HG03025 (cell line): ENCODE results near the gene C3orf20.

Experiments used
- ATAC-seq: cut with Tn5 transposase; IDR thresholded peaks from one replicate; pipeline ENCODE4 v1.9.1; 2021; ENCODE audit warnings: mild to moderate bottlenecking, moderate library complexity; ENCODE audit not compliant: unreplicated experiment, low FRiP score

C3orf20 gene

DNA sequence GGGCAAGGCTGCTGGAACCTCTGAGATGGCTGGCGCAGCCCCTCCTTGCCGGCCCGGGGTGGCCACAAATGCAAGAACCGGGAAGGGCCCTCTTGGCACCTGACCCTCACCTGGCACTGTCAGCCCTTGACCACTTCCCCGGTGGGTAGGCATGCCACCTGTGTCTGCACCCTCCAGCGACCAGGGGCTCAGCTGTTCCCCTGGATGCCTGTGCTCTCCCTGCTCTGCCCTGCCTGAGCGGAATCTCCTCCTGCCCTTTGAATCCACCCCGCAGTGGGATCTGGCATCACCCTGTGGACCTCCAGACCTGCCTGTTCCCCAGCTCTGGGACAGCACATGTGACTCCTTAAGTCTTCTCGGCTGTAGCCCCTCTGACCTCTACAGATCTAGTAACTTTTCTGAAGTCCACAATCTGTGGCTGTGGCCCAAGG, 117.8 kb downstream of the C3orf20 start:
- no peak for ATAC-seq

DNA sequence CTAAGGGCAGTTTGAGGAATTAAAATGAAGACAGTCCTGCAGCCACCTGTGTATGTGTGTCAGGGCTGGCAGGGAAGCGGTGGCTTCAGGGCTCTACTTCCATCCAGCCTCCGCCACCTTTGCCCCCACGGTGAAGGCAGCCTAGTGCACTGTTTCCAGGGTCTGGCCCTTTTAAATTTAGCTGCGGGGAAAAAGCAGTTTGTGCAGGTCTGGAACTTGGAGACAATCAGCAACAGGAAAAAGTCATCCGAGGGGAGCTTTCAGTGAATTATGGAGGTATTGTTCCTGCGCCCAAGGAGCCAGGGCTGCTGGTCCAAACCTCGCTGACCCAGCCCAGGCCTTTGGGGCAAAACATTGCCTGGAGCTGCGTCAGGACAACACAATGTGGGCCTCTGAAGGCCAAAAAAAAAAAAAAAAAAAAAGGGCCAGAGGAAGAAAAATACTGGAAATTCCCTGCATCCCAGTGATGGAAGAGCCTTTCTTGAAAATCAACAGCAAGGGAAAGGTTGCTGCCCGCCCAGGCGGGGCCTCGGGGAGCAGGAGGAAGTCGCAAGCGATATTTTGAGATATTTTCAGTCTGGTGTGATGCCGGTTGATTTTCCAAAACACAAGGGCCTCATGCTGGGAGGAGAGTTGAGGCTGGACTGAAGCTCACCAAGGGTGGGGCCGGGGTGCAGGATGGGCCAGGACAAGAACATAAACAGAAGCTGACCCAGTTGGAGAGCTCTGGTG, 118.4 kb downstream of the C3orf20 start:
- no peak for ATAC-seq

DNA sequence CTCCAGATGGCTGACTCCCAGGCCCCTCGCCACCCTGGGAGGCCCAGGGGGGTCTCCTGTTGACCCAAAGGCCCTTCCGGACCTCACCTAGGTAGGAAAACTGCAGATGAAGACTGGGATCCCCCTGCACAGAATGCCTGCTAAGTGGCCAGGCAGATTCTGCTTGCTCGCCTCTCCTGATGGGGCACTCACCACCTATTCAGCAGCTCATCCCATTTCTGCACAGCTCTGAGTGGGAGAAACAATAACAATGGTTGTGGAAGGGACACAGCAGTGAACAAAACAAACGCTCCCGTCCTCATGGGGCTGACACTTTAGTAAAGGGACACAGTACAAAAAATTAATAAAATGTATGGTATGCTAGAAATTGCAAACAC, 118.9 kb downstream of the C3orf20 start:
- no peak for ATAC-seq

DNA sequence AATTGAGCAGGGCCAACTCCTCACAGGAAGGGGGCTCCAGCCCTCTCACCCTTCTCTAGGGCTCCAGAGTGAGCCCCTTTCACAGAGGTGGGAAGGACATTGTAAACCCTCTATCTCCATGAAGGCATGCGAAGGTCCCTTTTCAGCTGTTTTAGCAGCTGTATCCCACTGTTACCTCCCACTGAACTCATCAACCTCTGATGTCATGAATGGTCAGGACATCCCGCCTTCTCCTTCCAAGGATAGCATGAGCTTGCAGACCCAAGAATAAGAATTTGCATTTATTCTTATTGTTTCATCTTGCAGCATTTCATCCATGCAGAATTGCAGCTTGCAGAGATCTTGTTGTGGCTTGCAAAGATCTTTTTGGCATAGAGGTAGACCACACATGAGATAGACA, 119.5 kb downstream of the C3orf20 start:
- no peak for ATAC-seq

DNA sequence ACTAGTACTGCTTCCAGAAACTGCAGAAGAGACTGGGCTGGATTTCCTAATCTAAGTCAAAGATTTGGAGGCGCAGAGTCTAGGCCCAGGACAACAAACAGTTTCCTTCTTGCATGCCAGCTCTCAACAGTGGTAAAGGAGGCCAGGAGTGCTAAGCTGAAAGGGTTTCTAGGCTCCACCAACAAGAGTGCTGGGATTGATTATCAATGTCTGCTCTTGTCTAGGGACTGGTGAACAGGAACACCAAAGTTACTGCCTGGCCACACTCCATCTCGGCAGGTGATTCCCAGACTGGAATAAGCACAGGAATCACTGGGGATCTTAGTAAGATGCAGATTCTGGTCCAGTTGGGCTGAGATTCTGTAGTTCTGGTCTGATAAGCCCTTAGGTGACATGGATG, 121.1 kb downstream of the C3orf20 start:
- no peak for ATAC-seq

DNA sequence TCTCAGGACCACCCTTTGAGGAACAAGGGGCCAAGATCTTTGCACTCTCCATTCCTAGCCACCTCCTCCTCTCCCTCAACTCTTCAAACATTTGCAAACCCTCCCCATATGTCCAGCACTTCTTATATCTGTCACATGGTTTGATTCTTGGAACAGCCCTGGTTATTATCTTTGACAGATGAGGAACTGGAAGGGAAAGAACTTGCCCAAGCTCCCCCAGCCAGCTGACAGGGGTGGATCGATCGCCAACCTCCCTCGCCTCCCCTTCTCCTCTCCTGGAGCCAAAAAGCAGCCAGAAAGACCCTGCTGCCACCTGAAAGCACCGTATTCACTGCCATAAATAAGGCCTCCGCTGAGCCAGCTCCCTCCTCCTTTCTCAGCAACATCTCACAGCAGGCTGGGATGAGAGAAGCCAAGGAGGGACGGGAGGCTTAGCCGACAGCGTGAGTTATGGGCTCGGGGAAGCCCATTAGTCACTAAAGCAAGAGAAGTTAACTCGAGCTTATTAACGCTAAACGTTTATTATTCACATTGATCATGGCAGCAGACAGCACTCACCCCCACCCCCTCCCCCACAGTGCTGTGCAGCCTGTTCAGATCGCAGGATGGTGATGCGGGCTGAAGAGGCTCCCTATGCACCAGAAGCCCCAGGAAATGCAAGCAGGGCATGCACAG, 121.6 kb downstream of the C3orf20 start:
- no peak for ATAC-seq

DNA sequence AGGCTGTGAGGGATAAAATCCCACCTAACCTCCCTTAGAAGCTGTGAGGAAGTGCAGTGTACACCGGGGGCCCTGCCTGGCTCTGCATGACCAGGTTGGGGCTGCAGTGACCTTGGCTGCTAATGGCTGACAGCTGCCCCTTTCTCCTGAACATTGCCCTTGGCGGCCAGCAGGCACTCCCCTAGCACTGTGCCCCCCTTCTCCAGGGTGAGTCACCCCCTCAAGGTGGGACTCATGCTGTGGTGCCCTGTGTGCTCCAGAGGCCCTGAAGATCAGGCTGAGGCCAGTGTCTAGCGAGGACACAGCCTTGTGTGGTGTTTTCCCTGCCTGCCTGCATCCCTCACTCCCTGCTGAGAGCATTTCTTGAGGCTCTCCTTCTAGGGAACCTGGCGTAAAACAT, 122.8 kb downstream of the C3orf20 start:
- no peak for ATAC-seq

DNA sequence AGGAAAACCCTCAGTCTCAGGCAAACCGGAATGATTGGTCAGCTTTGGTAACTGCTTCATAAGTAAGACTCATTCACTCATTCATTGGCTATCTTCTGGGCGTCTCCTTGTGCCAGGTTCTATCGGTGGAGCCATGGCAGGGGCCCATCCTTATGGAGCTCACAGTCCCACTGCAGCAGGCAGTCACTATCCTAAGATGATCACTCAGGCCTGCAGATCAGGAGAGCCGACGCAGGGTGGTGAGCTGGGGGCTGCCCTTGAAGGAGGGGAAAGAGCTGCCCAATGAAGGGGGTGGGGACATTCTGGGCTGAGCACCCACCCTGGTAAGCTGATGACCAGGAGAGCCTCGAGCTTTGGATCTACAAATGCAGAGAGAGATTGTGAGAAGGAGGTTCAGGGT, 123.3 kb downstream of the C3orf20 start:
- no peak for ATAC-seq

DNA sequence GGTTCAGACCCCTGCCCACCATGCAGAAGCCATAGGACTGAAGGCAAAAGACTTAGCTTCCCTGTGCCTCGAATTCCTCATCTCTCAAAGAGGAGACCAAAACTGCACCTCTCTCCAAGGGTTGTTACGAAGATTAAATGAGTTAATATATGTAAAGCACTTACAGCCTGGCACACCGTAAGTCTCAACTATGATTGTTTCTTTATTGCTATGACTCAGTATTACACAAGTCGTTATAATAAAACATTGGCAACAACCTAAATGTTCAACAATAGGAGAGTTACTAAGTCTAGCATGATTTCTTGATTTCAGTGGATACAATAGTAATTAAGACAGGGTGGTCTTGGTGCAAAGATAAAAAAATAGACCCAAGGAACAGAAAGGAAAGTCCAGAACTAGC, 124.2 kb downstream of the C3orf20 start:
- no peak for ATAC-seq

DNA sequence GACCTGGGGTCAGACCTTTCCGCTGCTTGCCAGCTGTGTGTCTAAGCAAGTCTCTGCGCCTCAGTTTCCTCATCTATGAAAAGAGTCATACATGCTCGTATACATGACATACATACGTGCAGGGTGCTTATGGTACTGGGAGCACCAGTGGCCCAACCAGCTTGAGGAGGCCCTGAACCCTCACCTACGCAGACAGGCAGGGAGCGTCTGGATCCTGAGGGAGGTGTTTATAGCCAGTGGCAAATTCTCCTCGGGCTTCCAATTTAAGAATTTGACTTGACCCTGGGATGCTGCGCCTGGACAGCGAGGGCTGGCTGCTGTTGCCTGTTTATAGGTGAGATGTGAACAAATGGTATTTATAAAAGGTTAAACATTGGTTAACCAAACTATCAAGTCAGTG, 126.1 kb downstream of the C3orf20 start:
- ATAC-seq: no peak

DNA sequence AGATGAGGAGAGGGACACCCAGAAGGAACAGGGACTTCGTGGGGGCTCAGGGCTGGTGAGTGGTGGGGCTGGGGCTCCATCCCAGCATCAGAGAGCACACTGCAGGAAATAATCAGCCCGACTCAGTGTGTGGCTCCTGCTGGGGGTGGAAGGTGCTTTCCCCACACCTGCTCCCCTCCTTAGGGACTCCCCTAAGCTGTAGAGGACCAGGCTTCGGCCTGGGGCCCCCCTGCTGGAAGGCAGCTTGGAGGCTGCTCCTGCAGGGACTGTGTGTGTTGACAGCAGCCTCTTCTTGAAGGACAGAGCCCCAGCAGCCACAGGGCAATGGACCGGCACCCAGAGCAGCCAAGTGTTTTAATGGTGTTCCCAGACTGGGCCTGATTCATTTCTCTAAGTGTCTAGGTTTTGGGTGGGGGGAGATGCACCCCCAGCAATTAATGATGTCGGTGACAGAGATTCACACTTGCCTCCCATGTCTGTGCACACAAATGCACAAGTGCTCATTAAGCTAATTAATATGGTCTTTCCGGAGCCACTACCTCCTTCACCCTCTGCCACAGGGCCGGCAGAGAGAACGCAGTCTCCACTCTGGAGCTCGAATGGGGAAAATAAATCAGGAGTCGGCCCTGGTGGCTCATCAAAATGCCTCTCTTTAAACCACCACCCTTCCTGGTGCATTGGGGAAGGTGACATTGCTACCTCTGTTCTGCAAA, 126.9 kb downstream of the C3orf20 start:
- no peak for ATAC-seq

DNA sequence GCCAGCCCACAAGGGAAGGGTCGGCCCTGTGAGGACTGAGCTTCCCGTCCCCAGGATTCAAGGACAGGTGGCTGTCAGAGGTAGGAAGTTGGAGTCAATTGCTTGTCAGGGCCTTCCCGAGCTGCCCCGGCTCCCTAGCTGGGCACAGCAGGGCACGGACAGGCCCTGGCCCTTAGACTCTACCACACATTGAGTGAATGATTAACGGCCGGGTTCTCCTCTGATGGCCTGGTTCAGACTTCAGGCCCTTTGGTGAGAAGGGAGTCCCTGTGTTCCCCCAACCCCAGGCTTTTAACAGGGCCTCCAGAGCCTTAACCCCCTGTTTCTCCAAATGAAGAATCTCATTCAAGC, 127.4 kb downstream of the C3orf20 start:
- ATAC-seq: no peak

DNA sequence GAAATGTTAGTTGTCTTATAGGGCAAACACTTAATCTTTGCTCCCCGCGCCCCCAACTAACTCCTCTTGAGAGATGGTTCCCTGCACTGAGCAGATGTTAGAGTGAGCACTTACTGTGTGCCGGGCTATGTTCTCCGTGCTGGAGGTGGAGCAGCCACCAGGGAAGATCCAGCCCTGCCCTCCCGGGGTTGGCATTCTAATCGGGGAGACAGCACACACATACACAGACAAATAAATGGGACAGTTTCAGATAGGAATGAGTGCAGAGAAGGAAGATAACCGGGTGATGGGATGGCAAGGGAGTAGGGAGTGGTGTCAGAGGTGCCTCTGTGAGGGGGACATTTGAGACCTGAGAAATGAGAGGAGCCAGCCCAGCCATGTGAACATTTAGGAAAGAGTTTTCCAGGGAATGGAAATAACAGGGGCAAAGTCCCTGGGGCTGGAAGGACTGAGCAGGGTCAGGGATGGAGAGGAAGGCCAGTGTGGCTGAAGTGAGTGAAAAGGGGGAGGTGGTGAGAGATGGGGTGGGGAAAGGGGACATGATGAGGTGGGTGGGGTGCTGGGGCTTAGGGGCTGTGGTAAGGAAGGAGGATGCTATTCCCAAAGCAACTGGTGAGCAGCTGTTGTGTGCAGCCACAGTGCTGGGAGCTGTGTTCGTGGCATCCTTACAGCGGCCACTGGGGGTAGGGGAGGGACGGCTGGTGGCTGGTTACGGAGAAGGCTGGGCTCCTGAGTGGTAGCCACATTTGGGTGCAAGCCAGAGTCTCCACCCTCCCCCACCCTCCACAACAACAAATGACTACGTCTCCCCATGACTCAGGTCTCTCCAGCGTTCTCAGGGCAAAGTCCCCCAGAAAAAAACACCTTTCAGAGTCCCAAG, 128.4 kb downstream of the C3orf20 start:
- no peak for ATAC-seq

DNA sequence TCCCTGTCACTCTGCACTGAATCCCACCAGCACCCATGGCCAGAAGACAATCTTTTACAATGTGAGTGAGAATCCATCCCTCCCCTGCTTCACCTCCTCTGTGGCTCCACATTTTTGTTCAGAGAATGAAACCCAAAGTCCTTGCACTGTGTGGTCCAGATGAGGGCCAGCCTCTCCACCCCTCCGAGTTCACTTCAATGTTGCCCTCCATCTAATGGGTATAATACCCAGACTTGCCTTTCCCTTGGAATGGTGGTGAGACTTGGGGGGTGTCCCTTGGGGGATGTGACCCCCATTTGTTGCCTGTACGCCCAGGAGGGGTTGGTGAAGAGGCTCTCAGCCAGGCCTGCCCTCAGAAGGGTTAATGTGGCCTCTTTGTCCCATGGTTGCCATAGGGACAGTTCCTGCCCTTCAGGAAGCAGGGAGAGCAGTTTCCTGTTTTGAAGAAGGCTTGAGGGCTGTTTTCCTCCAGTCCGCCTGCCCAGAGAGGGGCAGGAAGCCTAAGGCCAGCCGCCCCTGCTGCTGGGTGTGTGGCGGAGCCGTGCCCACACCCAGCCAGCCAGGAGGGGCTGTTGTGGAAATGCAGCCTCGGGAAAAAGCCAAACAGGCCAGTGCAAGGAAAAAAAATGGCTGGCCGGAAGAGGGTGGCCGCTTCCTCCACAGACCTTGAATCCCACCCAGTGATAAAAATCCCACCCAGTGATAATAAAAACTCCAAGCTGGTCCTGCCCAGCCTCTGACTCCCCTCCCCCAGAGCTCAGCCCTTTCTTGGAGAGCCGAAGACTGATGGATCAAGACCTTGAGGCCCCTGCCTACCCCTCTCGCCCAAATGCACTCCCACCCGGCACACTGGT, 129.3 kb downstream of the C3orf20 start:
- no peak for ATAC-seq

DNA sequence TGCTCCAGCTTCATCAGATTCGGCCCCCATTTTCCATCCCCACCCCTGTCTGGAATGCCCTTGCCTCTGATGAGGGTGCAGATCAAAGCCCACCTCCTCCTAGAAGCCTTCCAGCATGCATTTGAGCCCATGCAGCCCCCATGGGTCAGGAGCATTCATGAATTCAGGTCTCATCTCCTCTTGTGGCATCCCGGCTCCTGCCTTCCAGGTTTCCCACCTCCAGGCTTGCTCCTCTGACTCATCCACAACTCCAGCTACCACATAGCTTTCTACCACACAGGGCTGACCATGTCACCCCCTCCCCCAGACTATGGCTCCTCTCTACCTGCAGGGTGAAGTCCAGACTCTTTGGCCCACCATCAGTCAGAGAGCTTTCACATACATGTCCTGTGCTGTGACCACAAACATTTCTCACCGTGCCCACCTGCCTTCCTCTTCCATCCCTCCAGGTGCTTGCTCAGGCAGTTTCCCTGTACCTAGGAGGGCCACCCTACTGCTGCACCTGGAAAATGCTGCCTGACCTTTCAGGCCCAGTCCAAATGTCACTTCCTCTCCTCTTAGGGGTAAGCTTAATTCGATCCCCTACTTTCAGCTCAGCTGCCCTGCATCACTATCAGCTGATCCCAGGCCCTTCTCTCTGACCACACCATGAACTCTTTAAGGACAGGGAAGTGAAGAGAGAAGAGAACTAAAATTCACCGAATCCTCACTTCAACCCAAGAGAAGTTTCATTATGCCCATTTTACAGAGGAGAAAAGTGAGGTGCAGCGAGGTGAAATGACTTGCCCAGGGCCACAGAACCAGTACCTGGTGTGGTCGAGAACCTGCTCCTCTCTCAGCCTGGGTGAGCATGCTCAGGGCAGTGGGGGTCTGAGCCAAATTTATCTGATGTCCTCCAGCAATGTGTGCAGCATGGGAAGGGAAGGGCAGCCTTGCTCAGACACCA, 130.2 kb downstream of the C3orf20 start:
- no peak for ATAC-seq

DNA sequence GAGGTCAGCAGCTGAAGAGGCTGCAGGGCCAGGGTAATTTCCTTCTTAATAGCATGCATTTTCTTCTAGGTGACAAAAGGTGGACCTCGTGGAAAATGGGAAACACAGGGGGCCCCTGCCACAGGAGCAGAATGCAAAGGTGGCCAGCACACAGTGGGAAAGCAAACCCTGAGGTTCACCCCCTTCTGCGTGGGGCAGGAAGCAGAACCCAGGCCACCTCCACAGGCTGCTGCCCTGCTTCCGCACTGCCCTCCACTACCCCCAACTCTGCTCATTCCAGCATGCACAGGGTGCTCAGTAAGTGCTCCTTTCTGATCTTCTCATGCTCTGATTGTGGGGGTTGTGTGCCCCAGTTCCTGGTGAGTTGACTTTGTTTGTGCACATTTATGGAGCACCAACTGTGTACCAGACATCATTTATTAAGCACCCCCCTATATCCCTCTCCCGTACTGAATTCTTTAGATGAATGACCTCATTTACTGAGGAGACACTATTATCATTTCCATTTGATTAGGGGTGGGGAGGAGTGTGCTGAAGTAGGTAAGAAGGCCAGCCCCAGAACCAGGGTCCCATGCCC, 131.1 kb downstream of the C3orf20 start:
- no peak for ATAC-seq

DNA sequence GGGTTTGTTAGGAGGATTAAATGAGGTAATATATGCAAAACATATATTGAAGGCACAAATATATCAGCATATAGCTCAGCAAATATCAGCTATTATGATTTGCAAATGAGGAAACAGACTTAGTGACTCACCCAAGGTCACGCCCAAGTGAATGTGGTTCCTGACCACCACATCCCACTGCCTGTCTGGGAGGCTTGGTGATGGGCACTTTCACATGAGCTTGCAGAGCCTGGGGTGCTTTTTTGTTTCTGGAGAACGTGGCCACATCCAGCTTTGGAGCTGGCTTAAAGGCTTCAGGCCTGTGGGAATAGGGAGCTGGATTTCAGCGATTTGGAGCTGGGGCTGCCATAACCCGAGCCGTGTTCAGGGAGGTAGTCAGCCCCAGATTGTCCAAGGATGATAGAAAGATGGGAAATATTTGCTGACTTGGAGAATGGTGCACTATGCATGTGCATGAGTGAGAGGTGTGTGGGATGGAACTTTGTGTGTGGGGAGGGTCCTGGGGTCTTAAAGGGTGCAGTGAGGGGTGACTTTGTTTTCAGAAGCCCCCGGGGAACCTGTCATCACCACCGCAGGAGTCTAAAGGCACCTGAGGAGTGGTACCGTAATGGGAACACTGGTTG, 131.8 kb downstream of the C3orf20 start:
- ATAC-seq: no peak

DNA sequence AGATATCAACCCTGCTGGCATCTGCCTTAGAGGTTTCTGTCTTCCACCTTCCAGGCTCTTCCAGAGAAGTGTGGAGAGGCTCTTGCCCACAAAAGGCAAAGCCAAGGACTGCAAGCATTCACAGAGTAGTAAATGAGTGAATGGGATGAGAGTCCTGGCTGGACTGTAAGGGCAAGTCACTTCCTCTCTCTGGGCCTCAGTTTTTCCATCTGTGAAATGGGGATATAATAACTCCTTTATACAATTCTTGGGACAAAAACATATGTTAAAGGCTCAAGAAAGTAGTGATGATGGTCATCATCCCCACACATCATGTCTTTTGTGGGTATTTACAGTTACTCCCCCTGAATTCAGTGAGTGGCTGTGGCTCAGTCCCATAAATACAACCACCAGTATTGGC, 133.1 kb downstream of the C3orf20 start:
- no peak for ATAC-seq
